Karpas-422 (cell line): Measurements from ENCODE around the gene BCAS3. TPM values are rescaled to one million over a fixed set of nuclear protein-coding genes. Genes with fewer than 3 reads are reported as not detected.
"Not testable (repeated sequence)": the region's sequence is repeated elsewhere in the genome, so short reads cannot be mapped to it uniquely, and the experiment has no call there.

Source experiments
- DNase-seq: peaks from one replicate; pipeline ENCODE4 v3.0.0-alpha.2; 2015
- H2AFZ ChIP-seq: fragments of 200-600 bp; sonication (generic); 2 replicates; pipeline ENCODE4 v1.6.1; 2014; ENCODE audit warnings: antibody characterized with exemption, low read length, mixed read lengths
- H3K27ac ChIP-seq: fragments of 200-600 bp; sonication (generic); 2 replicates; pipeline ENCODE4 v1.5.1; 2014; ENCODE audit warnings: mild to moderate bottlenecking, low read length, moderate library complexity
- H3K27me3 ChIP-seq: fragments of 200-600 bp; sonication (generic); 2 replicates; pipeline ENCODE4 v1.6.1; 2014; ENCODE audit warnings: low read length, mixed read lengths
- H3K36me3 ChIP-seq: fragments of 200-600 bp; sonication (generic); 2 replicates; pipeline ENCODE4 v1.6.1; 2014; ENCODE audit warnings: low read length, mixed read lengths; ENCODE audit not compliant: insufficient read depth
- H3K4me1 ChIP-seq: fragments of 200-600 bp; sonication (generic); 2 replicates; pipeline ENCODE4 v1.6.1; 2014; ENCODE audit warnings: mild to moderate bottlenecking, low read length, mixed read lengths
- H3K4me2 ChIP-seq: fragments of 200-600 bp; sonication (generic); 2 replicates; pipeline ENCODE4 v1.6.1; 2014; ENCODE audit warnings: low read length, low read depth, mild to moderate bottlenecking; ENCODE audit not compliant: poor library complexity, severe bottlenecking
- H3K4me3 ChIP-seq: fragments of 200-600 bp; sonication (generic); 2 replicates; pipeline ENCODE4 v1.5.1; 2014; ENCODE audit warnings: mild to moderate bottlenecking, antibody characterized with exemption, low read length, mixed read lengths
- H3K79me2 ChIP-seq: fragments of 200-600 bp; sonication (generic); 2 replicates; pipeline ENCODE4 v1.6.1; 2014; ENCODE audit warnings: mild to moderate bottlenecking, low read length, mixed read lengths
- H3K9ac ChIP-seq: fragments of 200-600 bp; sonication (generic); 2 replicates; pipeline ENCODE4 v1.6.0; 2014; ENCODE audit warnings: low read length
- H3K9me2 ChIP-seq: fragments of 200-600 bp; sonication (generic), shearing (Covaris generic); replicated peaks from 2 replicates; pipeline ENCODE4 v1.6.0; 2014; ENCODE audit warnings: mild to moderate bottlenecking, low read length, moderate library complexity; ENCODE audit not compliant: insufficient read depth
- H3K9me3 ChIP-seq: fragments of 300-700, 200-600 bp; sonication (generic); 2 replicates; pipeline ENCODE4 v1.6.1; 2014; ENCODE audit warnings: low read length, mixed read lengths
- H4K20me1 ChIP-seq: fragments of 200-600 bp; sonication (generic); 2 replicates; pipeline ENCODE4 v1.6.1; 2014; ENCODE audit warnings: mild to moderate bottlenecking, antibody characterized with exemption, low read length, low read depth; ENCODE audit not compliant: insufficient read depth
- total RNA-seq: library from RNA; depleted of rRNA; stranded (reverse); fragments of >200 nt; shearing (Covaris generic); gene quantifications from 2 replicates; pipeline ENCODE4 v1.2.3, GENCODE V29; 2014; ENCODE audit warnings: low replicate concordance

The BCAS3 gene
- total RNA-seq, 1 experiment from 2014 or later: 42.6 TPM

DNA sequence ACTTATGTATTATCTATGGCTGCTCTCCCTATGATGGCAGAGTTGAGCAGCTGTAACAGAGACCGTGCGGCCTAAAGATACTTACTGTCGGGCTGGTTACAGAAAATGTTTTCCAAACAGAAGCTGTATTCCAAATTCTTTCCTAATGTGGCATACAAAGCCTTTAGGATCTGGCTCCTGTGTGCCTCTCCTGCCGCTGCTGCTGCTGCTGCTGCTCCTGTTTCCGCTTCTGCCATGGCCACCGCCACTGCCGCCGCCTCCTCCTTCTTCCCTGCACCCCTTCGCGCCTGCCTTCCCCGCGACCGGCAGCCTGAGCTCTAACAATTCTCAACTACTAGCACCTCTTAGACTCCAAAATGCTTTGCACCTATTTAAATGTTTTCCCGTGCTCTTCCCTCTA lies 458.1 kb downstream of the BCAS3 start:
- H3K4me1 ChIP-seq: no peaks in the 10 kb centered on the region
- no peak for DNase-seq
- H3K27ac ChIP-seq: no peak overlapping the region
- H3K9me2 ChIP-seq: no peaks in the 10 kb centered on the region
- no peaks in the 10 kb centered on the region for H3K9me3 ChIP-seq
- H4K20me1 ChIP-seq: no peaks in the 10 kb centered on the region
- no peaks in the 10 kb centered on the region for H3K36me3 ChIP-seq
- no peaks in the 10 kb centered on the region for H3K27me3 ChIP-seq
- no peak overlapping the region for H3K9ac ChIP-seq
- H2AFZ ChIP-seq: no peak overlapping the region
- no peaks in the 10 kb centered on the region for H3K79me2 ChIP-seq
- H3K4me2 ChIP-seq: no peak overlapping the region
- no peak overlapping the region for H3K4me3 ChIP-seq

DNA sequence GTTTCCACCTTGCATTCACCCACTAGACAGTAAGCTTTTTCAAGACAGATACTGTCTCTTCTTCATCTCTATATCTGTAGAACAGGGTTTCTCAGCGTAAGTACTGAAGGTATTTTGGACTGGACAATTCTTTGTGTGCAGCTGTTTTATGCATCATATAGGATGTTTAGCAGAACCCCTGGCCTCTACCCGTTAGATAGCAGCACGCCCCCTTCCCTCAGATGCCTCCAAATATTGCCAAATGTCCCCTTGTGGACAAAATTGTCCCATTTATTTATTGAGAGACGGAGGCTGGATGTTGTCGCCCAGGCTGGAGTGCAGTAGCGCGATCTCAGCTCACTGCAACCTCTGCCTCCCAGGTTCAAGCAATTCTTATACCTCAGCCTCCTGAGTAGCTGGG lies 458.6 kb downstream of the BCAS3 start:
- Histone ChIP-seq H3K27me3 (no peaks in the 10 kb centered on the region), H3K9me2 (no peaks in the 10 kb centered on the region), H3K9me3 (no peaks in the 10 kb centered on the region), H2AFZ (no peak overlapping the region), H3K4me2 (no peak overlapping the region), H3K4me3 (no peak overlapping the region), H4K20me1 (no peaks in the 10 kb centered on the region), H3K4me1 (no peaks in the 10 kb centered on the region), H3K27ac (no peak overlapping the region), H3K79me2 (no peaks in the 10 kb centered on the region), H3K36me3 (no peaks in the 10 kb centered on the region), H3K9ac (no peak overlapping the region)
- DNase-seq: no peak

DNA sequence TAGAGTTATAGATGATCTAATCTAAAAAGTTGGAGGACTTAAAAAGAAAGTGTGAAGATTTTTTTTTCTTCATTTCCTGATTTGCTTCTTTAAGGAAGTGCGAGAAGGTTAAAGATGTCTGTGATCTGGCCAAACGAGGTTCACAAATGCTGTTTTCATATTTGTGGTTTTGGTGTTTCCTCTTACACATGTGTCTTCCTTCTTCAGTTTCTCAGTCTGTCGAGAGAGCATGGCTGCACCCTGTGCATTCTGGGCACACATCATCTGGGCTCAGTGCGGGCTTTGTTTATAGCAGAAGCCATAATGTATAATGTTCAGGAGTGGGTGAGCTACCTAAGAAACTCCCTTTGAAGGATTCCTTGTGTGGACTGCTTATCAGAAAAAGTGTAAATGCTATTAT lies 461.6 kb downstream of the BCAS3 start:
- no peaks in the 10 kb centered on the region for H3K27me3 ChIP-seq
- DNase-seq: no peak
- no peak overlapping the region for H3K27ac ChIP-seq
- no peaks in the 10 kb centered on the region for H3K4me1 ChIP-seq
- H3K9ac ChIP-seq: no peak overlapping the region
- no peaks in the 10 kb centered on the region for H3K9me2 ChIP-seq
- no peaks in the 10 kb centered on the region for H3K36me3 ChIP-seq
- H3K79me2 ChIP-seq: no peaks in the 10 kb centered on the region
- no peaks in the 10 kb centered on the region for H4K20me1 ChIP-seq
- H3K9me3 ChIP-seq: no peaks in the 10 kb centered on the region
- no peak overlapping the region for H2AFZ ChIP-seq
- no peak overlapping the region for H3K4me3 ChIP-seq
- no peak overlapping the region for H3K4me2 ChIP-seq

DNA sequence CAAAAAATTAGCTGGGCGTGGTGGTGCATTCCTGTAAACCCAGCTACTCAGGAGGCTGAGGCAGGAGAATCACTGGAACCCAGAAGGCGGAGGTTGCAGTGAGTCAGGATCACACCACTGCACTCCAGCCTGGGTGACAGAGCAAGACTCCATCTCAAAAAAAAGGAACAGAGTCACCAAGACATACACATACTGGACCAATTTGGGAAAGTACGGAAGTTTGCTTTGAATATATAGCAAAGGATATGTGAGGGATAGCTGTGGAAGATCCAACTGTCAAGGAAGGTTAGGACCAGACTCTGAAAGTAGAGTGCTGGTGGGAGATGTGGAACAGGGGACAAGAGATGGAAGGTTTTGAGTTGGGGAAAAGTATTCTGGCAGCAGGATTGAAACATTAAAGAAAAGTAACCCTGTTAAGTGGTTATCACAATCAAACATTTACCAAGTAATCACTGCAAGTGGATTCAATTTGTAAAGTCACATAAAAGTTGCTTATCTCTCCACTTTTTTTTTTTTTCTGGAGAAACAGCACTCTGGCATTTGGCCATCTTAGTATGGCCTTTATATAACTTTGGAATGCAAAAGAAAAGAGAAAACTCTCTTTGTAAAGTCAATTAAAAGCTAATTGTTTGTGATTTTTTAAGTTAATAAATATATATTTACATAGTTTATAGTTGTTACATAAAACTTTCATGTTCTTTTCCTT lies 462.6 kb downstream of the BCAS3 start:
- Histone ChIP-seq H3K4me1 (no peaks in the 10 kb centered on the region), H3K79me2 (no peaks in the 10 kb centered on the region), H3K27me3 (no peaks in the 10 kb centered on the region), H3K4me2 (no peak overlapping the region), H3K9ac (no peak overlapping the region), H4K20me1 (no peaks in the 10 kb centered on the region), H3K27ac (no peak overlapping the region), H3K9me2 (no peaks in the 10 kb centered on the region), H2AFZ (no peak overlapping the region), H3K36me3 (no peaks in the 10 kb centered on the region), H3K9me3 (no peaks in the 10 kb centered on the region), H3K4me3 (no peak overlapping the region)
- DNase-seq: no peak

DNA sequence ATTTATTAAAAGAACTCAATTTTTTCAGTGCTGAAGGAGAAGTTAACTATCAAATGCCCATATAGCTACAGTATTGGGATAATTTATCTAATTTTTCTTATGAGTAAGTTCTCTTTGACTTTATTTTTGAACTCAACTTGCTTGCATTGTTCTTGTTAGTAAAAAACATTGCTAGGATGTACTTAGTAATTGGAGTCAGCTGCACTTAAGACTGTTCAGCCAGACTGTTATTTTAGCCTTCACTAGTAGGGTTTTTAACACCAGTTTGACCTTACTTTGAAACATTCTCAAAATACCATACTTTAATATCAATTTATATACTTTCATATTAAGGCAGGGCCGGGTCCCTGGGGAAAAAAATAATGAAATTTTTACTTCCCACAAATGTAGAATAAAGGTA lies 465.4 kb downstream of the BCAS3 start:
- no peaks in the 10 kb centered on the region for H3K27me3 ChIP-seq
- no peak overlapping the region for H3K27ac ChIP-seq
- no peak overlapping the region for H3K4me2 ChIP-seq
- no peaks in the 10 kb centered on the region for H3K9me2 ChIP-seq
- no peak overlapping the region for H3K4me3 ChIP-seq
- H2AFZ ChIP-seq: no peak overlapping the region
- no peak for DNase-seq
- no peaks in the 10 kb centered on the region for H3K36me3 ChIP-seq
- H3K9ac ChIP-seq: no peak overlapping the region
- H4K20me1 ChIP-seq: no peaks in the 10 kb centered on the region
- no peaks in the 10 kb centered on the region for H3K9me3 ChIP-seq
- H3K4me1 ChIP-seq: no peaks in the 10 kb centered on the region
- no peaks in the 10 kb centered on the region for H3K79me2 ChIP-seq

DNA sequence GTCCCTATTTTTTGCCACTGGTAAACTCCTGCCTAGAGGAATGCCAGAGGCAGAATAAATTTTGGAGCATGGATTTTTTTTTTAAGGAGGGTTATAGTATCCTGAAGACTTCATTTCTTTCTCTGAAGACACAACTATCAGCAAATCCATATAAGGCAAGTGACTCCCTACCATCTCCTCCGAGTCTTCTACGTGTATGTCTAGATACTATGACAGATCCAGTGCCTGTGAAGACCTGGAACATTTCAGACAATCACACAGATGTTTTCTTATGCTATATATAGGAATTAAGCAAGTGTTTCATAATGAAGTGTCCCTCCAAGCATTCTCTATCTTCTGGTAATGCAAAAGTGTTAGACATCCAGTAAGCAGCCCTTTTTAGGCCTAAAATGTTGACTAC lies 466.5 kb downstream of the BCAS3 start:
- H3K4me2 ChIP-seq: no peak overlapping the region
- no peak overlapping the region for H3K9ac ChIP-seq
- H2AFZ ChIP-seq: no peak overlapping the region
- H3K27ac ChIP-seq: no peak overlapping the region
- no peaks in the 10 kb centered on the region for H3K79me2 ChIP-seq
- H3K4me1 ChIP-seq: no peaks in the 10 kb centered on the region
- no peaks in the 10 kb centered on the region for H4K20me1 ChIP-seq
- H3K4me3 ChIP-seq: no peak overlapping the region
- no peaks in the 10 kb centered on the region for H3K27me3 ChIP-seq
- no peaks in the 10 kb centered on the region for H3K9me3 ChIP-seq
- H3K36me3 ChIP-seq: no peaks in the 10 kb centered on the region
- DNase-seq: no peak
- H3K9me2 ChIP-seq: no peaks in the 10 kb centered on the region

DNA sequence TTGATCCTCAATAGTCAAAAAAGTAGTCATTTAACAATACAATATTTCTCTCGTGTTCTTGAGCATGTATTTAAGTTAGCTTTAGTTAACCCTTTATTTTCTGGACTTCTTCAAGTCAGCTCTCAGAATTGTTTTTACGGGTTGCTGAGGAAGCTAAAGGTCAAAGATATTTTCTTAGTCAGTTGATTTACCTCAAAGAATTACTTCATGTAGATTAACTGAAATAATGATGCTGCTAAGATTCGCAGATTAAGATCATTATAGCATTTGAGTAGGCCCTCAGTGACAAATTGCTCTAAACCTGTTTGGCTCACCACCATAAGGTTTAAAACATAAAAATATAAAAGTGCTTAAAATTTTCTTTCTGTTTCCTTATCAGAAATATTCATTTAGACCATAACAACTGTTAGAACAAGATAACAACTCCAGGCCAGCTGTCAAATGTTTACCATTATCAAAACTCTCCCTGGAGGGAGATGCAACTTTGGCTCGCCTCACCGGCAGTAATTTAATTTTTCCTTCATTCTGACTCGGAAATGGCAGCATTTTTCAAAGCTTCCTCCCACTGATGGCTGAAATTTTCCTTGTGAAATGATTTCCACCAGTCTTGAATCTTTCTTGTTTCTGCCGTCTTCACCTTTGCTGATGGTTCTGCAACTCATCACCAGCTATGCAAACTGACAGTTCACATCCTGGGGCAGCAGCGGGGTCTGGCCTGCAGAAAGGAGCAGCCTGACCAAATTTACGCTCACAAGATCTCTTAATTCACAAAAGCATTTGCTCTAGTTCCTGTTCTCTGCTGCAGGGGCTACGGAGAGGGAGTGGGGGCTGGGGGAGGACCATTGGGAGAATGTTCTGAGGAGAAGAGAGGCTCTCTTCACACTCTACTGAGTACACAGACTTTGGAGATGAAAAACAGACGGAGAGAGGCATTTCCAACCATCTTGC lies 467.2 kb downstream of the BCAS3 start:
- no peak for DNase-seq
- Histone ChIP-seq H3K27me3 (no peaks in the 10 kb centered on the region), H3K9ac (no peak overlapping the region), H2AFZ (no peak overlapping the region), H3K4me1 (no peaks in the 10 kb centered on the region), H3K79me2 (no peaks in the 10 kb centered on the region), H3K9me3 (no peaks in the 10 kb centered on the region), H3K27ac (no peak overlapping the region), H4K20me1 (no peaks in the 10 kb centered on the region), H3K4me2 (no peak overlapping the region), H3K9me2 (no peaks in the 10 kb centered on the region), H3K36me3 (no peaks in the 10 kb centered on the region), H3K4me3 (no peak overlapping the region)

DNA sequence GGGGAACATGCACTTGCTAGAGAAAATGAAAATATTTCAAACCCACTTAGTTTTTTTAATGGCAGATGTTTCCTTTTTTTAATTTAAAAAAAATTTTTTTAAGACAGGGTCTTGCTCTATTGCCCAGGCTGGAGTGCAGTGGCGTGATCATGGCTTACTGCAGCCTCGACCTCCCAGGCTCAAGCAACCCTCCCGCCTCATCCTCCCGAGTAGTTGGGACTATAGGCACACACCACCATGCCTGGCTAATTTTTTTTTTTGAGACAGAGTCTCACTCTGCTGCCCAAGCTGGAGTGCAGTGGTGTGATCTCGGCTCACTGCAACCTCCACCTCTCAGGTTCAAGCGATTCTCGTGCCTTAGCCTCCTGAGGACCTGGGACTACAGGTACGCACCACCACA lies 469.2 kb downstream of the BCAS3 start:
- not testable (repeated sequence) for H3K9me2 ChIP-seq, H3K4me1 ChIP-seq, H3K36me3 ChIP-seq, H2AFZ ChIP-seq, DNase-seq, H4K20me1 ChIP-seq, H3K4me2 ChIP-seq, H3K4me3 ChIP-seq, H3K79me2 ChIP-seq, H3K27ac ChIP-seq, H3K9me3 ChIP-seq, H3K27me3 ChIP-seq, H3K9ac ChIP-seq
